GM12874 (cell line): Measurements from ENCODE around the gene DDI2.

Source experiments
- CTCF ChIP-seq: IDR thresholded peaks from 2 replicates; pipeline ENCODE4 v1.5.1; 2011; ENCODE audit warnings: low read depth, mild to moderate bottlenecking, control low read depth, low read length, moderate library complexity; ENCODE audit not compliant: insufficient read depth

DDI2 gene

DNA sequence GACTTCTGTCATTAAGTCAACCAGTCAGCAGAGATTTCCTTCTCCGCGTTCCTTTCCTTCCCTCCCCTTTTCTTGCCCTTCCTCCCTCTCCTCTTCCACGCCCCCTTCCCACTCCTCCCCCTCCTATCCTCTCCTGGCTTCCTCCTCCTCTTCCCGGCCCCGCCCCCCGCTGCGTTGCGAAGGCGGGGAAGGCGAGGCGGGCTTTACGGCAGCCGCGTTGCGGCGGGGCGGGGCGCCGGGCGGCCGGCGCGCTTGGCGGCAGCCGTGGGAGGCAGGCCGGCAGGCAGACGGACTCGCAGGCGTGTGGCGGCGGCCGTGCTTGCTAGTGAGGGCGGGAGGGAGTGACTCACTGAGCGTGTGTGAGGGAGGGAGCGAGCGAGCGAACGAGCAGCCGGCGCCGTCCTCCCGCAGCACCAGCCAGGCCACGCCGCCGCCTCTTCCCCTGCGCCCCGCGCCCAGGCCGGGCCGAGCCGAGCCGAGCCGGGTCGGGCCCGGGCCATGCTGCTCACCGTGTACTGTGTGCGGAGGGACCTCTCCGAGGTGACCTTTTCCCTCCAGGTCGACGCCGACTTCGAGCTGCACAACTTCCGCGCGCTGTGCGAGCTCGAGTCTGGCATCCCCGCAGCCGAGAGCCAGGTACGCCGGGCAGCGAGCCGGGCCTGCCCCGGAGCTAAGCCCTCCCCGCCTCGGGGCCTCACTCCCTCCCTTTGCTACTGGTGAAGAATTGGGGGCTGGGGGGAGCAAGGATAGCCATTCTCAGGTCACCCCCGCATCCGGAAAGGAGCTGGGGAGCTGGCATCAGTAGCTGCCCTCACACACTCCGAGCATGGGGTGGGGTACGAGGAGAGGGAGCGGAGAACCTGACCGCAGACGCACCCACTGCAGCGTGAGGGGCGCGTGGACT is at the start of gene DDI2:
Gene DDI2, plus strand, starts transcription at position 286 of the 904 bp plus-strand sequence. Its CDS starts 213 bp downstream, at position 499.
- TF ChIP-seq CTCF: no peak

GRCh38 chr1:15568387-15569073 is 48.7 kb upstream of the DDI2 start:
- no peak for TF ChIP-seq CTCF

DNA sequence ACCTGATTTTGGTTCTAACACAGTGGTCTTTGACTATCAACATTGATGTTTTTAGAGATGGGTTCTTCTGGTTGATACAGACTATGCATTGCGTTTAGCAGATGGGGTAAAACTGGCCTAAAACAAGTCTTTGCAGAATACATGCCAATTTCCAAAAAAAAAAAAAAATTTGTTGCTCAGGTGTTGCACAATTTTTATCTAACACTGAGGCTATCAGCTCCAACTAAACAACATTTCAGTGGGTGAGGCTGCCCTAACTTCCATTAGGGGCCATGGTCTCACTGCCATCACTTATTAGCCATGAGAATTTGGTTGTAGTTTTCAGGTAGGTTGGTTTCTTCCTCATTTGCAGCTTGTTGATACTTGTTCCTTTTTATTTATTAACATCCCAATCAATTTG is 46.4 kb upstream of the DDI2 start:
- no peak for TF ChIP-seq CTCF

DNA sequence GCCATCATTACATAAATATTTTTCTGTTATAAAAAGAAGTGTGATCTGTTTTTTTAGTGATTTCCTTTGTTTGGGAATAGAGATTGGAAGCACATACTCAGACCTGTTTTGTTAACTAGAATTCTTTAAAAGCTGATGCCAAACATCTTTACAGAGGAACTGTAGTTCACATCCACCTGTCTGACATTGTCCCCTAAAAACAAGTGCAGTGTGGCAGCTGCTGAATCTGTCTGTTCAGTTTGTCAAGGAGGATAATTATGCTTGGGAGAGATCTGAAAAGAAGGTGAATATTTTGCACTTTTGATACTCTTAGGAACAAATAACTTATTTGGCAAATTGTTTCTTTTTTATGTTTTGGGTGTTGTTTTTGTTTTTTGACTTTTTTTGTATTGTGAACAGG is 46.0 kb upstream of the DDI2 start:
- no peak for TF ChIP-seq CTCF

DNA sequence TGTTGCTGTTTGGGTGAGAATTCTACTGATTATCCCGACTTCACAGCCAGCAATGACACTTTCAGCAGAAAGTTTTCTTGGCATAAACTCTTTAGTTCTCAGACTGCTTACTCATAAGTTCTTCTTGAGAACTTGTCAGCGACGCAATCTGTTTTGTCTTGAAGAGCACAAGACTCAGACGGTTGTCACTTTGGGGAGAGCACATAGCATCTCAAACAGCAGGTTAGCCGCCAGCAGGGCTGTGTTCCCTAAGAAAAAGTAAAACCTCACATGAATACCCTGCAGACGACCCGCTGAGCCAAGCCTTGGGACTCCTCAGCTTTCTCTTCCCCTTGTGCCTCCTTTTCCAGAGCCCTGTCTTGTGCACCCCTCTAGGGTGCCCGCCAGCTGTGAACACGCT is 43.8 kb upstream of the DDI2 start:
- no peak for TF ChIP-seq CTCF

- no peak for TF ChIP-seq CTCF
Observed at GRCh38 chr1:15574741-15575140, 42.5 kb upstream of the DDI2 start.

GRCh38 chr1:15575549-15576150 is 41.6 kb upstream of the DDI2 start:
- no peak for TF ChIP-seq CTCF
